Endothelial cell of umbilical vein (primary cell): ENCODE results near the gene SDK2. TPM values are rescaled to one million over a fixed set of nuclear protein-coding genes. Genes with fewer than 3 reads are reported as not detected.

Experiments used
- BruUV-seq: library from RNA; stranded (reverse); fragments of 400-500 nt; replicated peaks from 2 replicates; lab custom pipeline; 2021; lab: Mats Ljungman, UMichigan
- CTCF ChIA-PET: fragments of 300-600, 350-600 bp; sonication (Branson Sonifier 250); formaldehyde crosslinking; loops from one replicate; lab custom pipeline; 2021; ENCODE audit warnings: antibody characterized with exemption, inconsistent platforms; lab: Charles Lee
- POLR2A ChIA-PET: fragments of 300-600, 350-600 bp; sonication (Branson Sonifier 250); formaldehyde crosslinking; loops from one replicate; lab custom pipeline; 2021; ENCODE audit warnings: antibody characterized with exemption, inconsistent platforms; lab: Charles Lee
- DNase-seq: peaks from one replicate; pipeline ENCODE4 v3.0.0-alpha.2; 2011; ENCODE audit warnings: low read depth, low spot score
- FAIRE-seq: peaks from 2 replicates; lab custom pipeline; 2011; peaks lifted over from hg19 to GRCh38; lab: Jason Lieb, UNC
- H2AFZ ChIP-seq: 2 replicates; pipeline ENCODE4 v1.6.0; 2012; ENCODE audit warnings: low read depth, low read length, control low read depth, inconsistent platforms
- H3K27ac ChIP-seq: 2 replicates; pipeline ENCODE4 v1.5.1; 2011; ENCODE audit warnings: low read depth, mild to moderate bottlenecking, control low read depth, low read length, moderate library complexity; ENCODE audit not compliant: insufficient read depth
- H3K27me3 ChIP-seq, 2 experiments: 2 replicates each; pipeline versions ENCODE4 v1.6.0 to v1.6.1; 2011; ENCODE audit warnings: low read length in 2 of 2, mixed read lengths in 1 of 2; ENCODE audit not compliant: control insufficient read depth in 2 of 2, insufficient read depth in 2 of 2
- H3K36me3 ChIP-seq, 2 experiments: 2 replicates in 1 of 2; 3 replicates in 1 of 2; pipeline ENCODE4 v1.5.1; 2011; ENCODE audit warnings: low read length in 2 of 2, mild to moderate bottlenecking in 1 of 2, moderate library complexity in 1 of 2; ENCODE audit not compliant: control insufficient read depth in 2 of 2, insufficient read depth in 2 of 2; ENCODE audit errors: extremely low read depth in 1 of 2
- H3K4me1 ChIP-seq: 3 replicates; pipeline ENCODE4 v1.5.1; 2011; ENCODE audit warnings: mild to moderate bottlenecking, low read length; ENCODE audit not compliant: control insufficient read depth, insufficient read depth; ENCODE audit errors: extremely low read depth
- H3K4me2 ChIP-seq: 2 replicates; pipeline ENCODE4 v1.6.1; 2011; ENCODE audit warnings: low read length, control low read depth, mixed read lengths; ENCODE audit not compliant: insufficient read depth
- H3K4me3 ChIP-seq, 3 experiments: fragments of 200-600 bp in 1 of 3; sonication (generic), shearing (Covaris generic) in 1 of 3; replicated peaks in 1 of 3; 2 replicates each; pipeline ENCODE4 v1.5.1; 2011 to 2016; ENCODE audit warnings: control low read depth in 3 of 3, low read length in 3 of 3, mild to moderate bottlenecking in 2 of 3, inconsistent platforms in 1 of 3, low read depth in 1 of 3, moderate library complexity in 1 of 3; ENCODE audit not compliant: insufficient read depth in 1 of 3
- H3K79me2 ChIP-seq: 2 replicates; pipeline ENCODE4 v1.6.0; 2012; ENCODE audit warnings: low read length, inconsistent platforms; ENCODE audit not compliant: control insufficient read depth, insufficient read depth
- H3K9ac ChIP-seq: replicated peaks from 2 replicates; pipeline ENCODE3; 2011; ENCODE audit warnings: low read length, control low read depth; ENCODE audit not compliant: insufficient read depth; ENCODE audit errors: extremely low read depth
- H3K9me1 ChIP-seq: replicated peaks from 3 replicates; pipeline ENCODE4 v1.6.0; 2011; ENCODE audit warnings: mild to moderate bottlenecking, low read length; ENCODE audit not compliant: control insufficient read depth, insufficient read depth; ENCODE audit errors: extremely low read depth
- H3K9me3 ChIP-seq: replicated peaks from 2 replicates; pipeline ENCODE4 v1.5.1; 2012; ENCODE audit warnings: low read length, inconsistent platforms; ENCODE audit not compliant: control insufficient read depth, insufficient read depth
- H4K20me1 ChIP-seq: replicated peaks from 2 replicates; pipeline ENCODE3; 2011; ENCODE audit warnings: mild to moderate bottlenecking, low read length; ENCODE audit not compliant: control insufficient read depth, insufficient read depth; ENCODE audit errors: extremely low read depth
- CTCF ChIP-seq, 2 donors: IDR thresholded peaks; 1 replicate in 1 of 2; 2 replicates in 1 of 2; pipeline ENCODE4 v1.5.1; 2011; ENCODE audit warnings: low read length in 2 of 2, mild to moderate bottlenecking in 2 of 2, moderate library complexity in 2 of 2, control low read depth in 1 of 2, inconsistent platforms in 1 of 2, low read depth in 1 of 2; ENCODE audit not compliant: insufficient read depth in 1 of 2; ENCODE audit errors: extremely low read depth in 1 of 2
- EZH2 ChIP-seq: IDR thresholded peaks from 2 replicates; pipeline ENCODE4 v1.6.1; 2012; ENCODE audit warnings: borderline replicate concordance, low read depth, mild to moderate bottlenecking, moderate library complexity, low read length, inconsistent platforms; ENCODE audit not compliant: severe bottlenecking
- GATA2 ChIP-seq: IDR thresholded peaks from 2 replicates; pipeline ENCODE4 v1.7.0; 2011; ENCODE audit warnings: low read depth, mild to moderate bottlenecking, moderate library complexity, mixed read lengths, low read length; ENCODE audit not compliant: insufficient read length, insufficient read depth
- JUN ChIP-seq: IDR thresholded peaks from 2 replicates; pipeline ENCODE4 v1.6.1; 2011; ENCODE audit warnings: borderline replicate concordance, low read depth; ENCODE audit not compliant: insufficient read length, insufficient read depth
- MAX ChIP-seq: IDR thresholded peaks from 2 replicates; pipeline ENCODE4 v1.6.1; 2011; ENCODE audit not compliant: insufficient read depth, insufficient read length
- MYC ChIP-seq: IDR thresholded peaks from one replicate; pipeline ENCODE4 v1.6.1; 2011; ENCODE audit warnings: mild to moderate bottlenecking, low read depth, low read length
- POLR2A ChIP-seq: IDR thresholded peaks from 2 replicates; pipeline ENCODE4 v1.6.1; 2012; ENCODE audit warnings: low read depth, mild to moderate bottlenecking, control low read depth, low read length
- POLR2AphosphoS5 ChIP-seq: IDR thresholded peaks from 2 replicates; pipeline ENCODE4 v1.6.1; 2012; ENCODE audit warnings: low read depth, mild to moderate bottlenecking, control low read depth, low read length, moderate library complexity; ENCODE audit not compliant: insufficient read depth
- dilution Hi-C: fragments of 300-500 bp; cut with MboI; formaldehyde crosslinking; loops from one replicate; pipeline ENCODE4 v1.15.0; 2019; ENCODE audit warnings: low sequenced_read_pairs; ENCODE audit not compliant: extremely low pct_ligation_motif_present
- intact Hi-C: fragments of 100-400 bp; cut with micrococcal nuclease; formaldehyde crosslinking; loops from one replicate; pipeline ENCODE4 v1.10.0; 2022
- polyA plus RNA-seq, 4 experiments: library from polyadenylated mRNA; depleted of rRNA in 3 of 4; stranded (reverse) in 3 of 4; unstranded in 1 of 4; fragments of >200 nt; gene quantifications; 2 replicates each; pipeline versions ENCODE4 v1.2.1 to v1.2.3, GENCODE V29; 2011 to 2012; ENCODE audit warnings: missing spikeins in 1 of 4
- total RNA-seq: library from RNA; stranded (reverse); gene quantifications from 2 replicates; pipeline ENCODE4 v1.2.3, GENCODE V29; 2021

The SDK2 gene
- total and polyA plus RNA-seq, 2 donors (not counting 3 experiments of a cell fraction or from before 2014, with no cell fraction given): not detected

GRCh38 chr17:73595931-73596330 lies 48.3 kb downstream of the SDK2 start:
- POLR2A ChIA-PET: no interaction called here
- Histone ChIP-seq H3K4me3 (no peak overlapping the region), H2AFZ (no peak overlapping the region)

More at GRCh38 chr17:73595931-73596330, 48.3 kb downstream of the SDK2 start:
- TF ChIP-seq MYC: no peak
- TF ChIP-seq CTCF (IDR thresholded peaks at IDR 0.05; ENCODE audit: extremely low read depth in 1 of 2, insufficient read depth in 1 of 2, low read depth in 1 of 2, low read length in 2 of 2): no peak
- no peak for TF ChIP-seq MAX
- no peak for TF ChIP-seq POLR2A
- TF ChIP-seq GATA2: no peak
- no peak for TF ChIP-seq JUN
- no peak for TF ChIP-seq POLR2AphosphoS5
- no peak for TF ChIP-seq EZH2
- CTCF ChIA-PET: no interaction called here
- no peak overlapping the region for H3K27ac ChIP-seq
- no peaks in the 10 kb centered on the region for H3K79me2 ChIP-seq
- no peak overlapping the region for H3K4me2 ChIP-seq
- H4K20me1 ChIP-seq: no peaks in the 10 kb centered on the region
- no peaks in the 10 kb centered on the region for H3K36me3 ChIP-seq
- H3K27me3 ChIP-seq: no peaks in the 10 kb centered on the region
- dilution Hi-C loops (no loop called here), intact Hi-C loops (no loop called here)
- H3K9ac ChIP-seq: no peak overlapping the region
- FAIRE-seq (no peak), DNase-seq (no peak)
- no peaks in the 10 kb centered on the region for H3K9me1 ChIP-seq
- H3K9me3 ChIP-seq: no peaks in the 10 kb centered on the region
- H3K4me1 ChIP-seq: no peaks in the 10 kb centered on the region
- BruUV-seq: no TSS peak
